Vagina (tissue), 2 donors: ENCODE results near the gene TIAM2.

Source experiments
- CTCF ChIP-seq, 3 experiments: fragments of 450-650 bp in 2 of 3; fragments of 200-600 bp in 1 of 3; sonication (generic) in 1 of 3; IDR thresholded peaks; one replicate each; pipeline ENCODE4 v1.5.1; 2017 to 2019; ENCODE audit warnings: antibody characterized with exemption in 3 of 3, mild to moderate bottlenecking in 2 of 3, moderate library complexity in 2 of 3
- POLR2AphosphoS5 ChIP-seq, 2 donors: sonication (generic); formaldehyde crosslinking; IDR thresholded peaks; one replicate each; pipeline ENCODE4 v1.9.0; 2017; ENCODE audit warnings: antibody characterized with exemption in 2 of 2, mild to moderate bottlenecking in 2 of 2, low read depth in 1 of 2; ENCODE audit not compliant: insufficient read depth in 1 of 2

GRCh38 chr6:154956771-154957522, 38.2 kb upstream of the TIAM2 start:
- TF ChIP-seq CTCF (IDR thresholded peaks at IDR 0.05) (no peak), POLR2AphosphoS5 (IDR thresholded peaks at IDR 0.05; ENCODE audit: insufficient read depth in 1 of 2, low read depth in 1 of 2) (no peak)
